Keratinocyte (primary cell): Measurements from ENCODE around the gene UBE2J2.
A peak's percentile ranks its signal among the peaks of the same experiment; 100 is the strongest.

Source experiments
- EZH2 ChIP-seq: IDR thresholded peaks from one replicate; pipeline ENCODE4 v1.6.1; 2012; ENCODE audit warnings: inconsistent platforms, mild to moderate bottlenecking, low read length, moderate library complexity
- TF ChIP-seq, protein P1 (sequence below), 3 experiments: IDR thresholded peaks in 1 of 3; conservative IDR thresholded peaks in 1 of 3; optimal IDR thresholded peaks in 1 of 3; 2 replicates in 2 of 3; 3 replicates in 1 of 3; pipeline versions ENCODE3 to v1.5.1; 2011; ENCODE audit warnings: low read length in 3 of 3, mild to moderate bottlenecking in 3 of 3, moderate library complexity in 2 of 3, control low read depth in 1 of 3, inconsistent platforms in 1 of 3; ENCODE audit not compliant: insufficient read depth in 2 of 3; ENCODE audit errors: extremely low read depth in 1 of 3

- TF ChIP-seq EZH2 = peak; percentile 47
- TF ChIP-seq, protein P1, sequence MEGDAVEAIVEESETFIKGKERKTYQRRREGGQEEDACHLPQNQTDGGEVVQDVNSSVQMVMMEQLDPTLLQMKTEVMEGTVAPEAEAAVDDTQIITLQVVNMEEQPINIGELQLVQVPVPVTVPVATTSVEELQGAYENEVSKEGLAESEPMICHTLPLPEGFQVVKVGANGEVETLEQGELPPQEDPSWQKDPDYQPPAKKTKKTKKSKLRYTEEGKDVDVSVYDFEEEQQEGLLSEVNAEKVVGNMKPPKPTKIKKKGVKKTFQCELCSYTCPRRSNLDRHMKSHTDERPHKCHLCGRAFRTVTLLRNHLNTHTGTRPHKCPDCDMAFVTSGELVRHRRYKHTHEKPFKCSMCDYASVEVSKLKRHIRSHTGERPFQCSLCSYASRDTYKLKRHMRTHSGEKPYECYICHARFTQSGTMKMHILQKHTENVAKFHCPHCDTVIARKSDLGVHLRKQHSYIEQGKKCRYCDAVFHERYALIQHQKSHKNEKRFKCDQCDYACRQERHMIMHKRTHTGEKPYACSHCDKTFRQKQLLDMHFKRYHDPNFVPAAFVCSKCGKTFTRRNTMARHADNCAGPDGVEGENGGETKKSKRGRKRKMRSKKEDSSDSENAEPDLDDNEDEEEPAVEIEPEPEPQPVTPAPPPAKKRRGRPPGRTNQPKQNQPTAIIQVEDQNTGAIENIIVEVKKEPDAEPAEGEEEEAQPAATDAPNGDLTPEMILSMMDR (optimal IDR thresholded peaks at IDR 0.05 in 1 of 3, IDR thresholded peaks at IDR 0.05 in 1 of 3, conservative IDR thresholded peaks at IDR 0.05 in 1 of 3; ENCODE audit: extremely low read depth in 1 of 3, insufficient read depth in 2 of 3, low read length in 3 of 3) = no peak
Measured at GRCh38 chr1:1245817-1246576, 27.7 kb downstream of the UBE2J2 start.
